ENCODE measurements around the gene SPP1.
"Not testable (repeated sequence)": the region's sequence is repeated elsewhere in the genome, so short reads cannot be mapped to it uniquely, and the experiment has no call there.

Gene SPP1

GRCh38 chr4:87986508-87986907 is 11.0 kb downstream of the SPP1 start:
- no peak for DNase-seq (ENCODE audit: low read depth)

DNA sequence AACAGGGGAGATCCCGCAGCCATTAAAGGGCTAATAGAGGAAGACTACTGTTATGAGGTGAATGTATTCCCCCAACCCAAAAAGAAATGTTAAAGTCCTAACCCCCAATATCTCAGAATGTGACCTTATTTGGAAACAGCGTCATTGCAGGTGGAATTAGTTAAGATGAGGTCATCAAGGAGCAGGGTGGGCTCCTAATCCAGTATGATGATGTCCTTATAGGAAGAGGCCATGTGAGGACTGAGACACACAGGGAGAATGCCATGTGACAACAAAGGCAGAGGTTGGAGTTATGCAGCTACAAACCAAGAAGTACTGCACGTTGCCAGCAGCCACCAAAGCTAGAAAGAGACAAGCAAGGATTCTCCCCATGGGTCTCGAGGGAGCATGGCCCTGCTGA is 14.3 kb downstream of the SPP1 start:
- no peak for DNase-seq (ENCODE audit: low read depth)

GRCh38 chr4:87995435-87995834 is 19.9 kb downstream of the SPP1 start:
- DNase-seq (ENCODE audit: low read depth) = no peak

DNA sequence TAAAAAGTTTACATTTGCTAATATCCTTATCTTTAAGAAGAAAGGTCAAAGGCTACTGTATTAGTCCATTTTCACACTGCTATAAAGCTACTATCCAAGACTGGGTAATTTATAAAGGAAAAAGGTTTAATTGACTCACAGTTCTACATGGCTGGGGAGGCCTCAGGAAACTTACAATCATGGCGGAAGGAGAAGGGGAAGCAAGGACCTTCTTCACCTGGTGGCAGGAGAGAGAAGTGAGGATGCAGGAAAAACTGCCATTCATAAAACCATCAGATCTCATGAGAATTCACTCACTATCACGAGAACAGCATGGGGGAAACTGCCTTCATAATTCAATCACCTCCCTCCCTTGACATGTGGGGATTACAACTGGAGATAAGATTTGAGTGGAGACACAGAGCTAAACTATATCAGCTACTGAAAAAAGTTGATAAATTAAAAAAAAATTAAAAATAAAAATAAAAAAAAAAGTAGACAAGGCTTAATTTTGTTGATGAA is 23.7 kb downstream of the SPP1 start:
- DNase-seq (ENCODE audit: low read depth) = not testable (repeated sequence)

GRCh38 chr4:88001871-88002270 is 26.4 kb downstream of the SPP1 start:
- no peak for DNase-seq (ENCODE audit: low read depth)

GRCh38 chr4:88002786-88003185 is 27.3 kb downstream of the SPP1 start:
- peak; percentile 34 for DNase-seq (ENCODE audit: low read depth)

DNA sequence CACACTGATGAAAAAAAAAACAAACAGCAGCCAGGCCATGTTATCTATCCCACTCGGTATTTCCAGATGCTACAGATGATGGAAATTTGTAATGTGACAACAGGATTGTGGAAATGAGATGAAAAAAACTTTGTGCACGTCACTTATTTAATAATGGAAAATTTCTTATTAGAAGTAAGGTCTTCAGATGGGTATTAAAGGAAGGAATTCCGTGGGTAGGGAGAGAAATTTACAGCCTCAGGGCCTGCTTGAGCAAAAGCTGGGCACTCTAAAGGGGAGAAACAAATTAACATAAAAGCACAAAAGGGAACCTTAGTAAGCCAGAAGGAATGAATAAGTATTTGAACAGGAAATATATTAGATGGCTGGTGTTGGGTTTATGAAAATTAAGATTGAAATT is 27.7 kb downstream of the SPP1 start:
- peak; percentile 29 for DNase-seq (ENCODE audit: low read depth)

GRCh38 chr4:88005076-88005475 is 29.6 kb downstream of the SPP1 start:
- DNase-seq (ENCODE audit: low read depth) = no peak

- no peak for DNase-seq (ENCODE audit: low read depth)
These were observed 30.4 kb downstream of the SPP1 start for GRCh38 chr4:88005946-88006345.

DNA sequence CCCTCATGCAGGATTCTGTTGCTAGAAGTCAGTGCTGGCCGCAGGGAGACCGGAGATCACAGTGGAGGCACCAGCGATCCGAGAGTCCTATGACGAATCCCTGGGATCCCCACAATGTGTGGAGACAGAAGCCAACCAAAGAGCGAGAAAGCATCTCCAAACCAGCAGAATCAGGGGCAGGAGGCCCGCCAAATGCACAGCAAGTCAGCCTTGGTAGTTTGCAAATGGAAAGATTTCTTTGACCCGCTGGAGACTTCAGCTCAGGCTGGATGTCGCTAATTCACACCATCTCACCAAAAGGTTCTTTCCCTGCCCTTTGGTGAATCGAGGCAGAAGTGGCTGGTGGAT is 31.4 kb downstream of the SPP1 start:
- peak; percentile 25 for DNase-seq (ENCODE audit: low read depth)

DNA sequence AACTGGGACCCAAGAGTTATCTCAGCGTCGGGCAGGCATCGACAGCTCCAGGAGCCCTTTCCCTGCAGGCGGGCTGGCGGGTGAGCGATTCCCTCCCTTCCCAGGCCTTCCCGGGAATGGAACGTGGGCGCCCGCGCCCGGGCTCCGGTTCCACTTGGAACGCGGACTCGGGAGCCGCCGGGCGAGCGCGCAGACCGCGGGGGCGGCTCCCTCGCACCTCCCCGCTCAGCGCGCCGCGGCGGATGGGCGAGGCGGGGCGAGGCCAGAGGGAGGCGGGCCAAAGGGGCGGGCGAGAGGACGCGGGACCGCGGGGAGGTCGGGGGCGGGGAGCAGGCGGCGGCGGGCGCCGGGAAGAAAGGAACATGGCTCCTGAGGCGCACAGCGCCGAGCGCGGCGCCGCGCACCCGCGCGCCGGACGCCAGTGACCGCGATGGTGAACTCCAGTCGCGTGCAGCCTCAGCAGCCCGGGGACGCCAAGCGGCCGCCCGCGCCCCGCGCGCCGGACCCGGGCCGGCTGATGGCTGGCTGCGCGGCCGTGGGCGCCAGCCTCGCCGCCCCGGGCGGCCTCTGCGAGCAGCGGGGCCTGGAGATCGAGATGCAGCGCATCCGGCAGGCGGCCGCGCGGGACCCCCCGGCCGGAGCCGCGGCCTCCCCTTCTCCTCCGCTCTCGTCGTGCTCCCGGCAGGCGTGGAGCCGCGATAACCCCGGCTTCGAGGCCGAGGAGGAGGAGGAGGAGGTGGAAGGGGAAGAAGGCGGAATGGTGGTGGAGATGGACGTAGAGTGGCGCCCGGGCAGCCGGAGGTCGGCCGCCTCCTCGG is 32.0 kb downstream of the SPP1 start, which contains the start of gene PKD2:
PKD2 (plus strand) TSS at position 332 of the 818 bp plus-strand sequence; CDS start at position 431, 99 bp downstream.
- peak; percentile 83 for DNase-seq (ENCODE audit: low read depth)

GRCh38 chr4:88008122-88008742 is 32.7 kb downstream of the SPP1 start:
- DNase-seq (ENCODE audit: low read depth) = peak; percentile 75

DNA sequence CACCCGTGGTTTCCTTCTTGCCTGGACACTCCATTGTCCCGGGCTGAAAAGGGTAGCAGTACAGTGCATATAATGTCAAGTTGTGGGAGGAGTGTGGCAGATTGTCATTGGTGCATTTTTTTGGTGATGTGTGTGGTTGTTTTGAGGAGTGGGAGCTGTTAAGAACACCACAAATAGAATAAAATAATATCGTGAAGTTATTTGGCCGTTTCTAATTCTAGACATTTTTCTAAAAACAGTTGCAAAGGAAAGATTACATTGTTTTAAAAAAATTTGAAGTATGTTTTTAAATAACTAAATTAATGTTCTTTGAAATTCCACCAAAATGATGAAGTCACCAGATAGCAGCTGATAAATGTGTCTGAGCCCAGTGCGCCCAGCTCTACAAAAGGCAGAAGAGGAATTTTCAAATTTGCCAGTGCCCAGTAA is 33.2 kb downstream of the SPP1 start:
- peak; percentile 39 for DNase-seq (ENCODE audit: low read depth)

DNA sequence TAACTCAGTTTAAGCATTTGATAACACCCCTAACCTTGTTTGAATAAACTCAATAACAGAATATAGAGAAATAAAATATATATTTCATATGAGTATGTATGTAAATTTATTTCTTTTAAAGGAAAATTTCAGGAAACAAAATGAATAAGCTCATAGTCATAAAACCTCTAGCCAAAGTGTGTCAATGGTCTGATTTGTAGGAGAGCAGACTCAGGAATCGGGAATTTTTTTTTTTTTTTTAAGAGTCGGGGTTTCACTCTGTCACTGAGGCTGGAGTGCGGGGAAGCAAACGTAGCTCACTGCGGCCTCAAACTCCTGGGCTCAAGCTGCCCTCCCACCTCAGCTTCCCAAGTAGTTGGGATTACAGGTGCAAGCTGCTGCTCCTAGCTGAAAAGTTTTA is 34.4 kb downstream of the SPP1 start:
- peak; percentile 57 for DNase-seq (ENCODE audit: low read depth)

GRCh38 chr4:88010966-88011365 is 35.5 kb downstream of the SPP1 start:
- peak; percentile 25 for DNase-seq (ENCODE audit: low read depth)

GRCh38 chr4:88012647-88013046 is 37.1 kb downstream of the SPP1 start:
- no peak for DNase-seq (ENCODE audit: low read depth)

DNA sequence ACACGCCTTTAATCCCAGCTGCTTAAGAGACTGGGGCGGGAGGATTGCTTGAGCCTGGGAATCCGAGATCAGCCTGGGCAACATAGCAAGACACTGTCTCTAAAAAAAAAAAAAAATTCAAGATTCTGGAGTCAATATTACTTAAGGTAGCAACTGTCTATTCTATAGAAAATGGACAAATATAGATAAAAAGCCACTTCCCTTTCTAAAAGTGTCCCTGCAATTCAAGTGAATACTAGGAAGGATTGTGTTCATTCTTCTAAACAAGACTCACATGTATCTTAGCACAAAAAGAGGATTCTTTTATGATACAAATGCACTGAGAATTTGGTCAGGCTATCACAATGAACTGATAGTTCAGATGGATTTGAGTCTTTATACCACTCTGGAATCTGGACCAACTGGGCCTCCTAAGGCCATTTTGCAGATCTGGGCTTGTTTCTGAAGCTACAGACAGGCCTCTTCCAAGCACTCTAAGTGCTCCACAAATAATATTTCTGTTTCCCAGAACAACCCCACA is 38.9 kb downstream of the SPP1 start:
- DNase-seq (ENCODE audit: low read depth) = no peak

GRCh38 chr4:88015659-88016295 is 40.3 kb downstream of the SPP1 start:
- no peak for DNase-seq (ENCODE audit: low read depth)

GRCh38 chr4:88017516-88018297 is 42.2 kb downstream of the SPP1 start:
- DNase-seq (ENCODE audit: low read depth) = peak; percentile 93

GRCh38 chr4:88018466-88018865 is 43.0 kb downstream of the SPP1 start:
- DNase-seq (ENCODE audit: low read depth) = peak; percentile 82

GRCh38 chr4:88021824-88022223 is 46.3 kb downstream of the SPP1 start:
- no peak for DNase-seq (ENCODE audit: low read depth)

DNA sequence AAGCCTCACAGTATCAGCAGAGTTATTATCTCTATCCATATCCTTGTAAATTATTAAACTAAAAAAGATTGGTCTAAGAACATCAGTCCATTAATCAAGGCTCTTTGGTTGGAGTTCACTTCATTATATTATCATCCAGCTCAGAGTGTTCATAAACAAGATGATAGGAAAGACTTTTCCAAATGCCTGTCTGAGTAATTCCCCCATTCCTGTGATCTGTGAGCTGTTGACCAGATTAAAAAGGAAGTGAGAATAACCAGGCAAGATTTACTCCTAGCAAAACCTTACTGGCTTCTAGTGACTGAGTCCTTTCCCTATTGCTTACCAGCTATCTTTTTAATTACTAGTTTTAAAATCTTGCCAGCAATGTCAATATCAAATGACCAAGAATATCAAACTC is 46.8 kb downstream of the SPP1 start:
- DNase-seq (ENCODE audit: low read depth) = no peak
